Transverse colon (tissue), 4 donors: ENCODE data around the gene DUSP12. TPM values are rescaled to one million over a fixed set of nuclear protein-coding genes. Genes with fewer than 3 reads are reported as not detected.

Experiments used
- DNase-seq: peaks from one replicate; pipeline ENCODE4 v3.0.0-alpha.2; 2019
- H3K27ac ChIP-seq, 4 donors: fragments of 200-600 bp; sonication (generic); 2 replicates each; pipeline ENCODE4 v1.5.1; 2016 to 2018; ENCODE audit warnings: inconsistent platforms in 4 of 4
- H3K27me3 ChIP-seq: fragments of 200-600 bp; sonication (generic); 2 replicates; pipeline ENCODE4 v1.5.1; 2017; ENCODE audit warnings: inconsistent platforms
- H3K36me3 ChIP-seq, 4 donors: fragments of 200-600 bp; sonication (generic); 2 replicates each; pipeline ENCODE4 v1.5.1; 2017 to 2019; ENCODE audit warnings: inconsistent platforms in 4 of 4
- H3K4me1 ChIP-seq, 4 donors: fragments of 200-600 bp; sonication (generic); 2 replicates each; pipeline ENCODE4 v1.5.1; 2017 to 2020; ENCODE audit warnings: inconsistent platforms in 4 of 4
- H3K4me3 ChIP-seq, 4 donors: fragments of 200-600 bp; sonication (generic); 1 replicate in 1 of 4; 2 replicates in 3 of 4; pipeline versions ENCODE4 v1.5.1 to v1.6.1; 2017 to 2019; ENCODE audit warnings: inconsistent platforms in 4 of 4
- H3K9me3 ChIP-seq, 2 donors: fragments of 200-600 bp; sonication (generic); 2 replicates each; pipeline ENCODE4 v1.5.1; 2017 to 2019; ENCODE audit warnings: inconsistent platforms in 2 of 2
- EP300 ChIP-seq: sonication (generic); formaldehyde crosslinking; IDR thresholded peaks from one replicate; pipeline ENCODE4 v1.6.1; 2017; ENCODE audit warnings: antibody characterized with exemption, low read depth
- POLR2A ChIP-seq: fragments of 450-650 bp; IDR thresholded peaks from one replicate; pipeline ENCODE4 v1.6.1; 2016; ENCODE audit warnings: antibody characterized with exemption, mild to moderate bottlenecking, moderate library complexity
- POLR2AphosphoS5 ChIP-seq, 3 donors: sonication (generic); formaldehyde crosslinking; IDR thresholded peaks; one replicate each; pipeline ENCODE4 v1.6.1; 2016; ENCODE audit warnings: antibody characterized with exemption in 3 of 3
- WGBS, 2 donors: methylation state at CpG; one replicate each; pipeline ENCODE4 v1.1.5; 2018; ENCODE audit warnings: low coverage in 1 of 2; 5-methylcytosine and 5-hydroxymethylcytosine counted together
- in situ Hi-C, 4 donors: fragments of 200-750 bp; cut with MboI; loops; one replicate each; pipeline versions ENCODE4 v1.15.0 to v1.15.1; 2017; ENCODE audit warnings: low sequenced_read_pairs in 3 of 4, low pct_ligation_motif_present in 1 of 4, low pct_unique_long_range_greater_than_20kb in 1 of 4
- intact Hi-C: fragments of 100-400 bp; cut with DNase I; formaldehyde crosslinking; loops from one replicate; pipeline ENCODE4 v1.15.1; 2023; ENCODE audit warnings: low total_unique reads
- total RNA-seq, 4 donors: library from RNA; depleted of rRNA; stranded (reverse); fragments of >200 nt; gene quantifications; one replicate each; pipeline ENCODE4 v1.1.0, GENCODE V29; 2016
- TF ChIP-seq, protein P1 (sequence below), 5 experiments: fragments of 200-600 bp in 3 of 5; fragments of 450-650 bp in 2 of 5; sonication (generic) in 3 of 5; IDR thresholded peaks; 1 replicate in 2 of 5; 2 replicates in 3 of 5; pipeline ENCODE4 v1.5.1; 2016 to 2017; ENCODE audit warnings: antibody characterized with exemption in 5 of 5, inconsistent platforms in 3 of 5, mild to moderate bottlenecking in 2 of 5, moderate library complexity in 1 of 5

The DUSP12 gene
- total RNA-seq, 4 donors from 2014 or later = 26.2 to 62.5 (median 28.4) TPM; not detected in 1

DNA sequence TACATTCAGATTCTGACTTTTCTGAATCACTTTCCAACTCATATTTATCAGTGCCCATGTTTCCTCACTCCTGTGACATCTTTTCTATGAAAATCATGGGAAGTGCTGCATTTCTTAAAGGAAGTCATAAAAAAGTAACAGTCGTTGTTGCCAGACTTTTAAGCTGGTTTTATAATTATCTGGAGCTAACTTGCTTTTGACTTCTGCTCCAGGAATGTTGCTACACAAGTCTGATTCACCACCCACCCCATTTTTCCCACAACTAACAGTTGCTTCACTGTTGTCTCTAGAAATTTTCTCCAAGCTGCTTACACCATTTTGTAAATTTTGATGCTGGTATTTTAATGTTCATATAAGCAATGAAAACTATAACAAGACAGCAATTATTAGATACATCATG is 16.1 kb upstream of the DUSP12 start:
- H3K9me3 ChIP-seq = no peaks in the 10 kb centered on the region
- H3K27ac ChIP-seq = no peak overlapping the region
- intact Hi-C loops (loop anchor here (10.0 kb wide), 1 partner anchor 249 kb away; no protein-coding TSS in a partner anchor), in situ Hi-C loops (loop anchor here (10.0 to 25.0 kb wide), 5 partner anchors 96 to 671 kb away; partner anchors contain the start of genes FCGR3B (in 3 of the 4) and ARHGAP30 (in 1 of the 4))
- H3K4me3 ChIP-seq = no peak overlapping the region
- H3K4me1 ChIP-seq = no peaks in the 10 kb centered on the region
- TF ChIP-seq POLR2AphosphoS5 (IDR thresholded peaks at IDR 0.05) (no peak), EP300 (no peak), POLR2A (no peak)
- TF ChIP-seq, protein P1, sequence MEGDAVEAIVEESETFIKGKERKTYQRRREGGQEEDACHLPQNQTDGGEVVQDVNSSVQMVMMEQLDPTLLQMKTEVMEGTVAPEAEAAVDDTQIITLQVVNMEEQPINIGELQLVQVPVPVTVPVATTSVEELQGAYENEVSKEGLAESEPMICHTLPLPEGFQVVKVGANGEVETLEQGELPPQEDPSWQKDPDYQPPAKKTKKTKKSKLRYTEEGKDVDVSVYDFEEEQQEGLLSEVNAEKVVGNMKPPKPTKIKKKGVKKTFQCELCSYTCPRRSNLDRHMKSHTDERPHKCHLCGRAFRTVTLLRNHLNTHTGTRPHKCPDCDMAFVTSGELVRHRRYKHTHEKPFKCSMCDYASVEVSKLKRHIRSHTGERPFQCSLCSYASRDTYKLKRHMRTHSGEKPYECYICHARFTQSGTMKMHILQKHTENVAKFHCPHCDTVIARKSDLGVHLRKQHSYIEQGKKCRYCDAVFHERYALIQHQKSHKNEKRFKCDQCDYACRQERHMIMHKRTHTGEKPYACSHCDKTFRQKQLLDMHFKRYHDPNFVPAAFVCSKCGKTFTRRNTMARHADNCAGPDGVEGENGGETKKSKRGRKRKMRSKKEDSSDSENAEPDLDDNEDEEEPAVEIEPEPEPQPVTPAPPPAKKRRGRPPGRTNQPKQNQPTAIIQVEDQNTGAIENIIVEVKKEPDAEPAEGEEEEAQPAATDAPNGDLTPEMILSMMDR (IDR thresholded peaks at IDR 0.05) = no peak
- DNase-seq = no peak
- H3K36me3 ChIP-seq = no peaks in the 10 kb centered on the region
- H3K27me3 ChIP-seq = peaks cover 57% of the 10 kb centered on the region
- 0 to 15% methylated on average over 1 of the region's 1 CpG for WGBS, 2 donors

DNA sequence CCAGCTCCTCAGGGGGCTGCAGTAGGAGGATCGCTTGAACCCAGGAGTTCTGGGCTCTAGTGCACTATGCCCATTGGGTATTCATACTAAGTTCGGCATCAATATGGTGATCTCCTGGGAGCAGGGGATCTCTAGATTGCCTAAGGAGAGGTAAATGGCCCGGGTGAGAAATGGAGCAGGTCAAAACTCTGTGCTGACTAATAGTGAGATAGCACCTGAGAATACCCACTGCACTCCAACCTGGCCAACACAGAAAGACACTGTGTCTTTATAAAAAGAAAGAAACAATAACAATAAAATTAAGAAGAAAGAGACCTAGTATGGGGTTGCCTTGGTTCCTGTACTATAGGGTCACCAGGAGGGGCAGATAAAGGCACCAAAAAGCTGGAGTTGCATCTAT is 13.7 kb upstream of the DUSP12 start:
- Histone ChIP-seq H3K27me3 (peaks cover 49% of the 10 kb centered on the region), H3K4me3 (no peak overlapping the region), H3K36me3 (no peaks in the 10 kb centered on the region), H3K4me1 (peaks cover 0 to 9% (median 0%) of the 10 kb centered on the region in 4 donors), H3K9me3 (no peaks in the 10 kb centered on the region), H3K27ac (no peak overlapping the region)
- intact Hi-C loops (loop anchor here (10.0 kb wide), 1 partner anchor 251 kb away; no protein-coding TSS in a partner anchor), in situ Hi-C loops (loop anchor here (10.0 to 25.0 kb wide), 5 partner anchors 99 to 674 kb away; partner anchors contain the start of genes FCGR3B (in 3 of the 4) and ARHGAP30 (in 1 of the 4))
- WGBS, 2 donors = 86 to 90% methylated on average over 2 to 3 of the region's 3 CpGs
- DNase-seq = no peak
- TF ChIP-seq EP300 = no peak
- no peak for TF ChIP-seq POLR2AphosphoS5 (IDR thresholded peaks at IDR 0.05)
- TF ChIP-seq, protein P1 (IDR thresholded peaks at IDR 0.05) = no peak
- no peak for TF ChIP-seq POLR2A

DNA sequence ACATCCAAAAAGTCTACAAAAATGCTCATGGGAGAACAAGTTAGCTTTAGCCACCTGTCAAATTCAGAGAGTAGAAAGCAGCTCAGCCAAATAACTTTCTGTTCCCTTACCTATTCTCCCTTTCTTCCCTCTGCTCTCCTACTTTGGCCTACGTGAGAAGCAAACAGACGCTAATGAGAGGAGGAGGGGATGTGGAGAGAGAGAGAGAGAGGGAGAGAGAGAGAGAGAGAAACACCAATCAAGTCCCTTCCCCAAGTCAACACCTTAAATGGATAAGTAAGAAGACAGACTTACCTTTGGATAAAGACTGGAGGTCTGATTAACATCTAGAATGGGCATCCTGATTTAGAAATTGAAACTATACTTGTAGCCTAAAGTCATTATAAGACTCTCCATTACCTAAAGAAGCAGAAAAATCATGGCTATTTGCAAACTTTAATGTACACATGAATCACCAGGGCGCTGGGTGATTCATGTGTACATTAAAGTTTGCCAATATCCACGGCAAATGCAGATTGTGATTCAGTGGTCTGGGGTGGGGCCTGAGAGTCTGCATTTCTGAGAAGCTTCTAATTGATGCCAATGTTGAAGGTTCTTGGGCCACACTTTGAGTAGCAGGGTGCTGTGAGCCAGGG is 13.1 kb upstream of the DUSP12 start:
- DNase-seq = no peak
- Histone ChIP-seq H3K27ac (no peak overlapping the region), H3K9me3 (no peaks in the 10 kb centered on the region), H3K27me3 (peaks cover 42% of the 10 kb centered on the region), H3K4me1 (peaks cover 0 to 9% (median 0%) of the 10 kb centered on the region in 4 donors), H3K4me3 (no peak overlapping the region), H3K36me3 (no peaks in the 10 kb centered on the region)
- intact Hi-C loops = loop anchor here (10.0 kb wide), 1 partner anchor 252 kb away; no protein-coding TSS in a partner anchor
- TF ChIP-seq, protein P1 (IDR thresholded peaks at IDR 0.05) = no peak
- TF ChIP-seq EP300 (no peak), POLR2A (no peak)
- in situ Hi-C loops = loop anchor here (10.0 to 25.0 kb wide), 5 partner anchors 99 to 674 kb away; partner anchors contain the start of genes FCGR3B (in 3 of the 4) and ARHGAP30 (in 1 of the 4)
- WGBS, 2 donors = 59 to 100% methylated on average over 1 to 4 of the region's 4 CpGs

DNA sequence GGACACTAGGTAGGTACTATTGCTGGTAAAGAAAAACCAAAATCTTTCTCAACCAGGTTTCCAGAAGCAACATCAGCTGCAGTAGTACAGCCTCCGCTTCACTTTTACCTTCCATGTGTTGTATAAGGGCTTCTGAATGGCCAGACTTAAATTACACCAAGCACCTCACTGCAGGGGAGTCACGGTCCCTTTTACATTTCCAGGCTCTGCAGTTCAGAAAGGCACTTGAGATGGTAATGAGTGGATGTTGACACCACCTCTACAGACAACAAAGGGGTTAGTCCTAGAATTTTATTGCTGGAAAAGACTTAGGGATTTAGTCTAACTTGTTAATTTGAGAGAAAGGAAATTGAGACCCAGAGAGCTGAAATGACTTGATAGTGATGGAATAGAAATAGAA is 12.0 kb upstream of the DUSP12 start:
- Histone ChIP-seq H3K36me3 (no peaks in the 10 kb centered on the region), H3K9me3 (no peaks in the 10 kb centered on the region), H3K4me3 (no peak overlapping the region), H3K4me1 (peaks cover 0 to 9% (median 0%) of the 10 kb centered on the region in 4 donors), H3K27ac (no peak overlapping the region), H3K27me3 (peaks cover 37% of the 10 kb centered on the region)
- 29 to 73% methylated on average over 1 to 2 of the region's 2 CpGs for WGBS, 2 donors
- intact Hi-C loops (loop anchor here (10.0 kb wide), 1 partner anchor 253 kb away; no protein-coding TSS in a partner anchor), in situ Hi-C loops (loop anchor here (10.0 to 25.0 kb wide), 5 partner anchors 100 to 675 kb away; partner anchors contain the start of genes FCGR3B (in 3 of the 4) and ARHGAP30 (in 1 of the 4))
- DNase-seq = no peak
- TF ChIP-seq EP300 = no peak
- TF ChIP-seq, protein P1 (IDR thresholded peaks at IDR 0.05) = no peak
- no peak for TF ChIP-seq POLR2AphosphoS5 (IDR thresholded peaks at IDR 0.05)
- no peak for TF ChIP-seq POLR2A
